Activated CD4-positive, CD25-positive, alpha-beta regulatory T cell treated with anti-CD3 and anti-CD28 coated beads, Interleukin-2, amount 50 U/mL, for 16 hours (primary cell): ENCODE data around the gene OAT.
"Not testable (repeated sequence)": the region's sequence is repeated elsewhere in the genome, so short reads cannot be mapped to it uniquely, and the experiment has no call there.

Experiments used
- DNase-seq: peaks from one replicate; pipeline ENCODE4 v3.0.0-alpha.2; 2020; ENCODE audit warnings: low read depth, low spot score

The OAT gene

DNA sequence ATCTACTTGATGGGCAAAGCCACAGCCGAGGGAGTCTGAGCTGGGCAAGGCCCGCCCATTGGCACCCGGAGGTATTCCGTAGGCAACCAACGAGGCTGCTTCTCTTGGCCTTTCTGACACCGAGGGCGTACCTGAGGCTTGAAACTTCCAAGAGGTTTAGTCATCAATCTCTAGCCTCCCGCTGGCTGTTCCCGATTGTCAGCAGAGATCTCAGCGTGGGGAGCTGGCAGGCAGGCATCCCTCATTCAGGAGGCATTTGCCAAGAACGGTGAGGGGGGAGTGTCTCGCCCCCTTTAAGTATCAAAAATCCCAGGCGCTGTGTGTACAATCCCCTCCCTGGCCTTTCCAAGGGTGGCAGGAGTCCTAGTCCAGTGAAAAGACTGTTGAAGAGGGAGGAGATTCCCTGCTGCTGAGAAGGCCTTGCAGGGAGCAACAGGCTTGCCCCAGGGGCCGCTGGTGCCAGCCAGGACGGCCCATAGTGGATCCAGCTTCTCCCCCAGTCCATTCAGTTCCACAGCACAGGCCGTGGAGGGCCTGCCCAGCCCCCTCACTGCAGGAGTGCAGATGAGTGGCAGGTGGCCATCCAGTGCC, 39.7 kb downstream of the OAT start:
- no peak for DNase-seq

GRCh38 chr10:124378271-124378670, 40.5 kb downstream of the OAT start:
- DNase-seq, result no peak

DNA sequence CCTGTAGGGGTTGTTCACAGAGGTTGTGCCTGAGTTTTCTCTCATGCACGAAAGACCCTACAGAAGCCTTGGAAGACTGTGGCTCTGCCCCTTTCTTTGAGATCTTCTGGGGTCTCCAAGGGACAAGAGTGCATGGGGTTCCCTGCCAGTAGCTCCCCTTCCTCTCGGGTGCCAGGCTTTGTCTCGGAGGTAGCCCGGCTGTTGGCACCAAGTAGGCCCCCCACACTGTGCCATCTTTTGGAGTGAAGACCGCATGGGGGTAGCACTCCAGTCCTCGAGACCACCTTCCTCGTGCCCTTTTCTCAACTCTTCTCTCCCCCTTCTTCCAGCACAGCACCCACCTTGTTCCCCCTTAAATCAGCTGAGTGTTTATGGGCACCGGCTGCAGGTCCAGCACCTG, 41.6 kb downstream of the OAT start:
- DNase-seq, result no peak

GRCh38 chr10:124376411-124376810, 42.3 kb downstream of the OAT start:
- no peak for DNase-seq

DNA sequence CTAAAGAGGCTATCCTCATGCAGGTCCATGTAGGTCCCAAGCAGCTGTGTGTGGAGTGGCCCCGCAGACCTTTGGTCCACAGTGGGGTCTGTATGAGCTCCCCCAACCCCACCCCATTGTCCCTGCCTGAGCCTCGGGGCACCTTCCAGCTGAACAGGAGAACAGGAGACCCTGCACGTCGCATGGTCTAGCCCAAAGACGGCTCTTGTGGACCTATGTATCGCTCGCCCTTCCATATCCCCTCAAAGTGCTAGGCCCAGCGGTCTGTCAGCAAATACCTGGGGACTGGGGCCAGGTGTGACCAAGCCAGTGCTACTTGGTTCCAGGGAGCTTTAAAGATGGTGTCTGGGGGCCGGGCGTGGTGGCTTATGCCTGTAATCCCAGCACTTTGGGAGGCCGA, 43.0 kb downstream of the OAT start:
- DNase-seq, result no peak

DNA sequence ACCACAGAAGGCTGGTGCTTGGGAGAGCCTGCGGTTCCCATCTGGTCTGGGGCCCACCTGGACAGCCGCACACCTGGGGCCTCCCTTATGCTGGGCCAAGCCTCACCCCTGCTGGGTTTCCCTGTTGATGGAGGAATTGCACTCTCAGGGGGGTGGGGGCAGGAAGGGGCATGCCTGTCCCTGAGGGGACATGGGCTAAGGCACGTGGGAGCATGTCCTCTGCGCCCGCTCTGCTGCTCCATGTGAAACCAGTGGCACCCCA, 43.4 kb downstream of the OAT start:
- no peak for DNase-seq

DNA sequence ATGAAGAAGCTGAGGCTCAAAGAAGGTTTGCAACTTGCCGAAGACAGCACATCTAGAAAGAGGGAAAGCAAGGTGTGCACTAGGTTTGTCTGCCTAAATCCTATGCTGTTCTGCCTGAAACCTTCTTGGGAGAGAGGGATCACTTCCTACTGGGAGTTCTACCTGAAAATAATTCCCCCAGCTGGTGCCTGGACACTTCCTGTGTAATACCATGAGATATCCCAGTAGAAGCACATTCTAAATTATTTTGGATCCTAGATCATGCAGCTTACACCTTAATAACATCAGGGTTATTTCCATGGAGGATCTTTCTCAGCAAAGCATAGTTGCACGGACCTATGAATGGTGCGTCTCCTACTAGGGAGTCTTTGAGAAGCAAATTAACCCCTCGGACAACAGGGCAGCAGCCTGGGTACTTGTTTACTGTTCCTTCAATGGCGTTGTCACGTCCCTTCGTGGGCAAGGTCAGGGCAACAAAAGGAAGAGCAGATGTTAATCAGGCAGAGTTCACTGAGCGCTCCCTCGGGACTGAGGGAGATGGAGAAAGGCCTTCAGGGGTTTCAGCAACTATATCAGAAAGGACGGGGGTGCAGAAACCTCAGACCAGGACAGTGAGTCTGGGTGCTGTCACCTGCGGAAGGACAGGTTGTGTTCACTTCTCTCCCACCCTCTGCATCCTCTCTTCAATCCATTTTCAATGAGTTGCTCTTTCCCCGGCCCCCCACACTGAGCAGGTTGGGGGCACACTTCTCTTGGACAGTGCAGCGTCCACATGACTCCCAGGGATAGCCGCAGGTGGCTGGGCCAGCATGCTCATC, 44.0 kb downstream of the OAT start:
- DNase-seq, result no peak

DNA sequence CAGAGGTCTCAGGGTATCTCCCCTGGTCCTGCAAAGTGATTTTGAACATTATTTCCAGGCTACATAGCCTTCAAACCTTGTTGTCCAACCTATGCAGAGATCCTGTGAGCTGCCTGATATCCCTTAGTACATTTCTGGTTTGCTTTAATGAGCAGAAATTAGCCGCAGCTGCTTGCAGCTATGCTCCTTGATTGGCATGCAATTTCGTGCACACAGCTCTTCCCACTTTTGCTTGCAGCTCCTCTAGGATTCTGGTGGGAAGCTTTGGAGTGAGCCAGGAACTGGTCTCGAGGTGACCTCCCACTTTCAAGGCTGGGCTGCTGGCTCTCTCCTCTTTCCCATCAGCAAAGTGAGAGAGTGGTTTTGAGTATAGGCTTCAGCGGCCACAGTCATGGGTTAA, 45.8 kb downstream of the OAT start:
- DNase-seq, result no peak

DNA sequence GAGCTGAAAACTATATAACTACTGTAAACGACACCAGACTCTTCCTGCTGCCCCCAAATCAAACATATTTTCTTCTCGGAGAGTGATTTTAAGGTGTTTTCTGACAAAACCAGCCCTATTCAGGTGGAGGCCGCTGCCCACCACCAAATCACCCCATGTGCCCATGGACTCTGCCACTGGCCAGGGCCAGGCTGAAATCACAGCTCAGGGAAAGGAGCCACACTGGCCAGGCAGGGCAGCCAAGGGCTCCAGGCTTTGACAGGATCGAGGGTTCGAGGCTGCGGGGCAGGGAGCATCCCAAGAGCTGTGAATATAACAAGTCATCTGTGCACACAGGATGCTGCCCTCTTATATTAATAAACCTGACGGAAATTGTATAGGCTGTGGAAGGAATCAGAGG, 48.3 kb downstream of the OAT start:
- DNase-seq, result no peak

DNA sequence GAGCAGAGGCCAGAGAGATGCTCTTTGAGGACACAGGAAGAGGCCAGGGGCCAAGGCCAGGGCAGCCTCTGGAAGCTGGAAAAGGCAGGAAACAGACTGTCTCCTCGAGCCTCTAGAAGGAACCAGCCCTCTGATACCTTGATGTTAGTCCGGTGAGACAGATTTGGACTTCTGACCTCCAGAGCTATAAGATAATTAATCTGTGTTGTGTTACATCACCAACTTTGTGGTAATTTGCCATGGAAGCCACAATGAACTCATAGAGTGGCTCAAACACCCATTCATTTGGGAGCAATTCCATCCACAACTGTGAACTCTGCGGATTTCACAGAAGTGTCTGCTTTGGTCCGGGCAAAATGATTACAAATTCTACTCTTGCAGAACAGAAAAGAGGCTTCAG, 48.7 kb downstream of the OAT start:
- DNase-seq, result no peak

DNA sequence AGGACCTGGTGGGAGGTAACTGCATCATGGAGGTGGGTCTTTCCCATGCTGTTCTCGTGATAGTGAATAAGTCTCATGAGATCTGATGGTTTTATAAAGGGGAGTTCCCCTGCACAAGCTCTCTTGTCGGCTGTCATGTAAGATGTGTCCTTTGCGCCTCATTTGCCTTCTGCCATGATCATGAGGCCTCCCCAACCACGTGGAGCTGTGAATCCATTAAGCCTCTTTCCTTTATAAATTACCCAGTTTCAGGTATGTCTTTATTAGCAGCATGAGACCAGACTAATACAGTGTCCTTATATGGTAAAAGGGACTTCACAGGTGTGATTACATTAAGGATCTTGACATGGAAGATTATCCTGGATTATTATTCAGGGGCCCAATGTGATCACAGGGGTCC, 49.2 kb downstream of the OAT start:
- DNase-seq, result not testable (repeated sequence)

DNA sequence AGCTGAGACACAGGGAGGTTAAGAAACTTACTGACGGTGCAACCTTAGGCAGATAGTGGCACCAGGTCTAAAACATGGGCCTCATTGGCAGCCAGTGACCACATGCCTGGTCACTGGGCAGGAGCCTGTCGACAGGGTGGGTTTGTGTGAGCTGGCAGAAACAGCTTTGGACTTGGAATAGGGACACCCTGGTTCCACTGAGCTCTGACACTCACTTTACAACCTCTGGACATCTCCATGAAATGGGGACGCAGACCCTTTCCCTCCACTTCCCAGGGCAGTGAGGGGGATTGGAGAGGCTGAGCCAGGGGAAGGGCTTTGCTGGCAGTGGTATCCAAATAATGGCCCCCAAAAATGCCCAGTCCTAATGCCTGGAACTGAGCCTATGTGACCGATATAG, 49.7 kb downstream of the OAT start:
- no peak for DNase-seq

DNA sequence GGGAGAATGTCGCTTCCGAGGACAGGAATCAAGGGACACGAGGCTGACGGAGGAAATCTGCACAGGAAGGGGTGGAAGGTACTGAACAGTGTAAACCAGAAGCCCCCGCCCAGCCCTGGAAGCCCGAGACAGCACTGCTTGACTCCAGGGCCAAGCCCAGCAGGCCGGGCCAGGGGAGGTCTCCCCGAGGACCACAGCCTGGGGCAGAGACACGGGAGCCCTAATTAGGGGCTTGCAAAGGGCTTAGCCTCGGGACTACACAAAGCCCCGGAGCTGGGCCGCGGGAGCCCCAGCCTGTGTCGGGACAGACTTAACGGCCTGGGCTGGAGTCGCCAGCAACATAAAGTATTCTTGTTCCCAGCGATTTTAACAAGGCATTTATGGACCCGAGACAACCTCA, 50.8 kb downstream of the OAT start:
- no peak for DNase-seq

- DNase-seq, result no peak
Observed at GRCh38 chr10:124367414-124367813, 51.3 kb downstream of the OAT start.

- no peak for DNase-seq
Observed at GRCh38 chr10:124366825-124367224, 51.9 kb downstream of the OAT start.

GRCh38 chr10:124366343-124366742, 52.4 kb downstream of the OAT start:
- DNase-seq, result no peak

- DNase-seq, result no peak
Observed at GRCh38 chr10:124364674-124365073, 54.0 kb downstream of the OAT start.

- DNase-seq, result no peak
Observed at GRCh38 chr10:124362568-124362967, 56.2 kb downstream of the OAT start.

- no peak for DNase-seq
Observed at GRCh38 chr10:124359336-124359832, 59.3 kb downstream of the OAT start.

GRCh38 chr10:124357561-124357885, 61.2 kb downstream of the OAT start:
- DNase-seq, result no peak

DNA sequence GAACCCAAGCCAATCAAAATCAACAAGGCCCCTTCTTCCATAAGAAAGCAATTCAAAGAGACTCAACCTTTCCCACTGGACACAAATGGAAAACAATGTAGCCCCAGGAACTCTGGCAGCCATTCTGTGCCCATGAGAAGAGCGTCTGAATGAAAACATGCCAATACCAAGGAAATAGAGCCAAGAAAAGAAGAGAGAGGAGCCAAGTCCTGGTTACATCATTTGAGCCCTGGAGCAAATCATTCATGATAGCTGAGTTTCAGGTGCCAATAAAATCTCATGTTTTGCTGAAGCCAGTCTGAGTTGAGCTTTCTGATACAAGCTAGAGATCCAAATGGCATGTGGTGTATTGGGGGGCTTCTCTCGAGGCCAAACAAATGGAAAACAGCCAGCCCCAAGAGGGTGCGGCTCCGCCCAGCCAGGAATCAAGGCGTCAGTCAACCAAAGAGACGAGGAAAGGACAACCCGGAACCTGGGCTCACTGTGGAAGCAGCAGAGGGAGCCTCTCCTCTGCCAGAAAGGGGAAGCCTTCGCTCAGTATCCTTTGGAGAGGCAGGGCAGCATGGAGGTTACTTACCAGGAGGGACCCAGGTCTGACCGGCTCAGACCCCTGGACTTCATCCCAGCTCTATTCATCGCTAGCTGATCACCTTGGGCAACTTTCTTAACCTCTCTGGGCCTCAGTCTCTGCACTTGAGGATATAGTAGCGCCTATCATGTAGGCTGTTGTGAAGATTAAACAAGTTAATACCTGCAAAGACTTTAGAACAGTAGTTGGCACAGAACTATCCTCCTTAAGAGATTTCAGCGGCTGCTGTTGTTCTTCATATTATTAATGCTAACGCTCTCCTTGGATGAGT, 61.8 kb downstream of the OAT start:
- no peak for DNase-seq

DNA sequence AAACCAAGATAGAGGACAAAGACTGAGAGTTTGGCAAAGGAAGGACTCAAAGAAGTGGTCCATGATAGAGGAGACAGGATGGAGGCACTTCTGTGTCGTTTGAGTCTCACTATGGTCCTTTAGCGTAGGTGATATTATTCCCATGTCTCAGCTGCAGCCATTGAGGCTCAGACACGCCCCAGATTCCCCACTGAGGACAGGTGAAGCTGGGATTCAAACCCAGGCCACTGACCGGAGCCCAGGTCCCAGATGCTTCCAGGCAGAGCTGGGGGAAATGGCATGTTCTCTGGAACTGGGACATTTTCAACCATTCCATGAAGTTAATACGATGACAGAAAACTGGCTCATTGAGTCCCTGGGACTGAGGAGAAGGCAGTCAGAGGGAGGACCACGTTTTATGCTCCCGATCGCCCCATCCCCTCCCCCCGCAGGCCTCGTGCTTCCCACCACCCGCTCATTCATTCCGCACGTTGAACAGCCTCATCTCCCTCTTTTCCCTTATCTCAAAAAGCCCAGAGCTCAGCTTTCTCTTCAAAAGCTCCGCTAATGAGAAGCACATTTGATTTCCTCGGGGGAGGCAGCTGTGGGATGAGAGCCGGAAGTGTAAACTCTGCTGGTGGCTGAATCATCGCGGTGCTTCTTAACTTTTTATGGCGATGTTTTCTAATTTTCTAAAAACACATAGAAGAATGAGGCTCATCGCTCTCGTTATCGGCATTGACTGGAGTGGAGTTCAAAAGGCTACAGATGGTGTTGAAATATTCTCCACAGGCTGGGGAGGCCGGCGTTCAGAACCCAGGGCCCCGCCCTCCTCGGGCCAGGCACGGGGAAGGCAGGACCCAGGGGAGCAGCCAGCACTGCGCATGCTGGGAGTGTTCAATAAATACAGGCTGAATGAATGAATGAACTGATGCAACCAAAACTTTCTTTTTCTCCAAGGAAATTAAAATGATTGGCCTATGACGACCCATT, 64.0 kb downstream of the OAT start:
- no peak for DNase-seq
